IMR-90 (cell line): ENCODE results near the gene KMT2A. TPM values are rescaled to one million over a fixed set of nuclear protein-coding genes. Genes with fewer than 3 reads are reported as not detected.

Experiments used
- ATAC-seq: fragments of 200-7000 bp; cut with Tn5 transposase; 2 replicates; pipeline ENCODE4 v1.9.1; 2020; ENCODE audit warnings: low read depth, mild to moderate bottlenecking, moderate library complexity
- BruUV-seq: library from RNA; stranded (reverse); fragments of 400-500 nt; replicated peaks from 2 replicates; lab custom pipeline; 2021; lab: Mats Ljungman, UMichigan
- CTCF ChIA-PET: fragments of 300-600 bp; formaldehyde crosslinking; extraction: SDS; loops from one replicate; lab custom pipeline; 2021; ENCODE audit warnings: antibody characterized with exemption; lab: Yijun Ruan, JAX
- POLR2A ChIA-PET: fragments of 300-600 bp; sonication (Branson Sonifier 250); formaldehyde crosslinking; loops from one replicate; lab custom pipeline; 2022; ENCODE audit warnings: antibody characterized with exemption; ENCODE audit not compliant: unreplicated experiment; lab: Charles Lee
- DNase-seq: peaks from one replicate; pipeline ENCODE4 v3.0.0; 2013
- H2AFZ ChIP-seq: replicated peaks from 2 replicates; pipeline ENCODE3; 2013; ENCODE audit warnings: low read length, mild to moderate bottlenecking; ENCODE audit not compliant: poor library complexity
- H2AK5ac ChIP-seq: 2 replicates; pipeline ENCODE4 v1.6.1; 2013; ENCODE audit warnings: low read depth, low read length, inconsistent platforms
- H2AK9ac ChIP-seq: replicated peaks from 2 replicates; pipeline ENCODE3; 2013; ENCODE audit warnings: mild to moderate bottlenecking, low read depth, low read length, moderate library complexity; ENCODE audit not compliant: poor library complexity
- H2BK120ac ChIP-seq: 2 replicates; pipeline ENCODE4 v1.6.1; 2013; ENCODE audit warnings: low read depth, low read length, inconsistent platforms
- H2BK15ac ChIP-seq: 3 replicates; pipeline ENCODE4 v1.6.1; 2013; ENCODE audit warnings: low read depth, low read length, inconsistent platforms
- H2BK20ac ChIP-seq: 2 replicates; pipeline ENCODE4 v1.6.1; 2013; ENCODE audit warnings: low read depth, mild to moderate bottlenecking, inconsistent platforms, low read length, moderate library complexity
- H2BK5ac ChIP-seq: 2 replicates; pipeline ENCODE4 v1.6.1; 2013; ENCODE audit warnings: mild to moderate bottlenecking, low read depth, low read length, inconsistent platforms; ENCODE audit not compliant: poor library complexity, severe bottlenecking
- H3K14ac ChIP-seq: replicated peaks from 2 replicates; pipeline ENCODE4 v1.6.1; 2013; ENCODE audit warnings: low read depth, low read length, inconsistent platforms
- H3K18ac ChIP-seq: 2 replicates; pipeline ENCODE4 v1.6.1; 2013; ENCODE audit warnings: low read depth, low read length, control low read depth
- H3K23ac ChIP-seq: 2 replicates; pipeline ENCODE4 v1.6.1; 2013; ENCODE audit warnings: low read depth, low read length, inconsistent platforms
- H3K27ac ChIP-seq: 2 replicates; pipeline ENCODE4 v1.5.1; 2013; ENCODE audit warnings: mild to moderate bottlenecking, control low read depth, low read length; ENCODE audit not compliant: insufficient read depth
- H3K27me3 ChIP-seq: 2 replicates; pipeline ENCODE4 v1.6.1; 2013; ENCODE audit warnings: low read length; ENCODE audit not compliant: control insufficient read depth, insufficient read depth
- H3K36me3 ChIP-seq: 2 replicates; pipeline ENCODE4 v1.6.1; 2013; ENCODE audit warnings: low read length, mixed read lengths; ENCODE audit not compliant: control insufficient read depth, insufficient read depth
- H3K4ac ChIP-seq: 2 replicates; pipeline ENCODE4 v1.6.1; 2013; ENCODE audit warnings: low read depth, low read length, inconsistent platforms
- H3K4me1 ChIP-seq: 2 replicates; pipeline ENCODE4 v1.6.1; 2013; ENCODE audit warnings: low read length, mixed read lengths; ENCODE audit not compliant: control insufficient read depth, insufficient read depth
- H3K4me2 ChIP-seq: 2 replicates; pipeline ENCODE4 v1.6.1; 2013; ENCODE audit warnings: low read depth, mild to moderate bottlenecking, control low read depth, low read length, moderate library complexity
- H3K4me3 ChIP-seq: 2 replicates; pipeline ENCODE4 v1.5.1; 2013; ENCODE audit warnings: low read depth, mild to moderate bottlenecking, control low read depth, low read length, moderate library complexity; ENCODE audit not compliant: insufficient read depth
- H3K56ac ChIP-seq: 2 replicates; pipeline ENCODE4 v1.6.1; 2013; ENCODE audit warnings: low read length, inconsistent platforms; ENCODE audit not compliant: insufficient read depth; ENCODE audit errors: extremely low read depth
- H3K79me1 ChIP-seq, 2 experiments: 2 replicates each; pipeline ENCODE4 v1.6.1; 2013; ENCODE audit warnings: low read length in 2 of 2, inconsistent platforms in 1 of 2, low read depth in 1 of 2
- H3K9ac ChIP-seq: 2 replicates; pipeline ENCODE4 v1.6.1; 2013; ENCODE audit warnings: low read depth, low read length, control low read depth
- H3K9me1 ChIP-seq: 2 replicates; pipeline ENCODE4 v1.6.1; 2013; ENCODE audit warnings: low read length, inconsistent platforms; ENCODE audit not compliant: insufficient read depth
- H3K9me3 ChIP-seq: 2 replicates; pipeline ENCODE4 v1.6.1; 2013; ENCODE audit warnings: low read length; ENCODE audit not compliant: control insufficient read depth, insufficient read depth
- H4K20me1 ChIP-seq: 2 replicates; pipeline ENCODE4 v1.6.1; 2013; ENCODE audit warnings: low read length, inconsistent platforms; ENCODE audit not compliant: insufficient read depth
- H4K5ac ChIP-seq: 2 replicates; pipeline ENCODE4 v1.6.1; 2013; ENCODE audit warnings: mild to moderate bottlenecking, low read depth, low read length, control low read depth
- H4K8ac ChIP-seq, 2 experiments: 2 replicates each; pipeline ENCODE4 v1.6.1; 2013; ENCODE audit warnings: low read depth in 2 of 2, low read length in 2 of 2, control low read depth in 1 of 2, inconsistent platforms in 1 of 2
- H4K91ac ChIP-seq: 2 replicates; pipeline ENCODE4 v1.6.1; 2013; ENCODE audit warnings: low read depth, low read length, inconsistent platforms; ENCODE audit not compliant: insufficient read depth
- CEBPB ChIP-seq: IDR thresholded peaks from 2 replicates; pipeline ENCODE4 v1.6.1; 2012; ENCODE audit warnings: low read depth, low read length, improper control_type of control experiment
- MAFK ChIP-seq: IDR thresholded peaks from 2 replicates; pipeline ENCODE4 v1.6.1; 2012; ENCODE audit warnings: low read depth, low read length, improper control_type of control experiment
- POLR2A ChIP-seq: IDR thresholded peaks from 2 replicates; pipeline ENCODE4 v1.6.1; 2012; ENCODE audit warnings: mild to moderate bottlenecking, low read depth, low read length
- RCOR1 ChIP-seq: IDR thresholded peaks from 2 replicates; pipeline ENCODE4 v1.6.1; 2012; ENCODE audit warnings: mild to moderate bottlenecking, low read length, improper control_type of control experiment; ENCODE audit not compliant: insufficient replicate concordance
- RFX5 ChIP-seq: IDR thresholded peaks from 2 replicates; pipeline ENCODE4 v1.8.0; 2012; ENCODE audit warnings: low read depth, mild to moderate bottlenecking, low read length, moderate library complexity
- WGBS, 2 experiments: methylation state at CpG; one replicate each; pipeline versions ENCODE4 v1.1.5 to v1.1.7; 2013; ENCODE audit warnings: missing lambda C conversion rate in 2 of 2; ENCODE audit not compliant: insufficient read length in 1 of 2; ENCODE audit errors: extremely low coverage in 2 of 2; 5-methylcytosine and 5-hydroxymethylcytosine counted together
- dilution Hi-C: fragments of 300-500 bp; cut with HindIII; formaldehyde crosslinking; loops from one replicate; pipeline ENCODE4 v1.14.3; 2018; ENCODE audit warnings: low sequenced_read_pairs; ENCODE audit not compliant: unreplicated experiment
- in situ Hi-C: fragments of 300-500 bp; cut with MboI; formaldehyde crosslinking; loops from 3 replicates; pipeline ENCODE4 v1.14.3; 2019; ENCODE audit warnings: low sequenced_read_pairs, inconsistent platforms, mixed read lengths
- intact Hi-C: fragments of 100-400 bp; cut with micrococcal nuclease; formaldehyde crosslinking; loops from 2 replicates; pipeline ENCODE4 v1.10.0; 2022
- polyA plus RNA-seq, 3 experiments: library from polyadenylated mRNA; depleted of rRNA; stranded (reverse); fragments of >200 nt; gene quantifications; 2 replicates each; pipeline ENCODE4 v1.2.3, GENCODE V29; 2012; ENCODE audit warnings: low replicate concordance in 1 of 3
- total RNA-seq: library from RNA; depleted of rRNA; stranded (reverse); fragments of >200 nt; gene quantifications from 2 replicates; pipeline ENCODE4 v1.2.3, GENCODE V29; 2012
- TF ChIP-seq, protein P1 (sequence below): fragments of 150-350 bp; IDR thresholded peaks from 2 replicates; pipeline ENCODE4 v1.6.1; 2017; ENCODE audit warnings: mild to moderate bottlenecking, antibody characterized with exemption, low read length, low read depth

Gene KMT2A
- total and polyA plus RNA-seq, 2 of the 4 experiments (the other 2 are of a cell fraction), result 18.2 to 21.1 TPM

DNA sequence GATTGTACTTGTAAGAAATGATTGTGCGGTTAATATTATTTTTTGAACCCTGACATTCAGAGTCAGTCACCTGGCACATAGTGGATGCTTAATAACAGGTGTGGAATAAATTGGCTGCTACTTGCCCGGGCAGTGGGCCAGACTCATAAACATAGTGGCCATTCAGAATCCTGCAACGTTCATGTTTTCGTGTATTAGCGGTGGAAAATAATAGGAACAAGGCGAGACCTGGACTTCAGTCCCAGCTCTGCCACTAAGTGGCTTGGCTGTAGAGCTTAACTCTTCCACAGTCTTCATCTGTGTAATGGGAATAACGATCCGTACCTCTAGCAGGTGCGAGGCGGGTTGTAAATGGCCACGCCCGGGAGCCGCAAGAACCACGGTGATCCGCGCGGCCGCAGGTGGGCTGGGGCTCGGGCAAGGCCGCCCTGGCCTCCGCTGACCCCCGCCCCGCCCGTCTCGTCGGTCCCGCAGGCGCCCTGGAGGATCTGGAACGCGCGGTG lies 93.9 kb downstream of the KMT2A start:
- dilution Hi-C loops, result no loop called here
- 1% methylated on average over 22 of the region's 31 CpGs; no CpG with 5 or more reads in 1 of the 2 experiments for WGBS, 2 experiments
- peak; percentile 5 for DNase-seq

More for the DNA sequence above, 93.9 kb downstream of the KMT2A start:
- H3K9me1 ChIP-seq, result no peaks in the 10 kb centered on the region
- BruUV-seq, result no TSS peak
- peak overlapping the region; percentile 8 to 79; a peak in 2 of 4 replicates for H4K8ac ChIP-seq
- H2AFZ ChIP-seq, result peak overlapping the region; percentile 98
- no peak overlapping the region for H2BK15ac ChIP-seq
- H4K91ac ChIP-seq, result peak overlapping the region; percentile 11; the same call in 1 of the 2 replicates
- H2AK5ac ChIP-seq, result no peak overlapping the region
- H3K18ac ChIP-seq, result no peak overlapping the region
- ChIA-PET CTCF (no interaction called here), POLR2A (no interaction called here)
- peak overlapping the region; percentile 72 for H3K4me2 ChIP-seq
- H2BK5ac ChIP-seq, result peak overlapping the region; percentile 19
- peak overlapping the region; percentile 62; the same call in 1 of the 2 replicates for H3K14ac ChIP-seq
- no peaks in the 10 kb centered on the region for H3K27me3 ChIP-seq
- peaks cover 2% of the 10 kb centered on the region; the same call in 1 of the 2 replicates for H3K4me1 ChIP-seq
- H4K5ac ChIP-seq, result peak overlapping the region; percentile 6; the same call in 1 of the 2 replicates
- no peaks in the 10 kb centered on the region for H3K9me3 ChIP-seq
- intact Hi-C loops, result loop anchor here (2.0 kb wide), 1 partner anchor 37 kb away; no protein-coding TSS in a partner anchor
- H3K79me1 ChIP-seq, result peaks cover 0 to 24% of the 10 kb centered on the region in 2 experiments; a peak in 3 of 4 replicates
- H3K56ac ChIP-seq, result peak overlapping the region; percentile 38; the same call in 1 of the 2 replicates
- H3K36me3 ChIP-seq, result peaks cover 4% of the 10 kb centered on the region
- H2BK20ac ChIP-seq, result no peak overlapping the region
- H3K27ac ChIP-seq, result peak overlapping the region; percentile 7; the same call in 1 of the 2 replicates
- peak overlapping the region; percentile 92 for H3K23ac ChIP-seq
- H3K4ac ChIP-seq, result peak overlapping the region; percentile 81
- TF ChIP-seq, protein P1, sequence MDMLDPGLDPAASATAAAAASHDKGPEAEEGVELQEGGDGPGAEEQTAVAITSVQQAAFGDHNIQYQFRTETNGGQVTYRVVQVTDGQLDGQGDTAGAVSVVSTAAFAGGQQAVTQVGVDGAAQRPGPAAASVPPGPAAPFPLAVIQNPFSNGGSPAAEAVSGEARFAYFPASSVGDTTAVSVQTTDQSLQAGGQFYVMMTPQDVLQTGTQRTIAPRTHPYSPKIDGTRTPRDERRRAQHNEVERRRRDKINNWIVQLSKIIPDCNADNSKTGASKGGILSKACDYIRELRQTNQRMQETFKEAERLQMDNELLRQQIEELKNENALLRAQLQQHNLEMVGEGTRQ, result no peak
- TF ChIP-seq RCOR1, result no peak
- TF ChIP-seq POLR2A, result no peak
- TF ChIP-seq MAFK, result no peak
- TF ChIP-seq CEBPB, result no peak
- no peak for TF ChIP-seq RFX5
- no peaks in the 10 kb centered on the region for H4K20me1 ChIP-seq
- ATAC-seq, result no peak; the same call in 1 of the 2 replicates
- H2AK9ac ChIP-seq, result peak overlapping the region; percentile 86
- 0 out of 2 replicates have a peak overlapping the region, but pooled peaks have one; percentile 21 for H2BK120ac ChIP-seq
- in situ Hi-C loops, result no loop called here
- peak overlapping the region; percentile 57 for H3K9ac ChIP-seq
- peak overlapping the region; percentile 92 for H3K4me3 ChIP-seq
